Measurements from ENCODE around the gene ZDHHC8.

Gene ZDHHC8

DNA sequence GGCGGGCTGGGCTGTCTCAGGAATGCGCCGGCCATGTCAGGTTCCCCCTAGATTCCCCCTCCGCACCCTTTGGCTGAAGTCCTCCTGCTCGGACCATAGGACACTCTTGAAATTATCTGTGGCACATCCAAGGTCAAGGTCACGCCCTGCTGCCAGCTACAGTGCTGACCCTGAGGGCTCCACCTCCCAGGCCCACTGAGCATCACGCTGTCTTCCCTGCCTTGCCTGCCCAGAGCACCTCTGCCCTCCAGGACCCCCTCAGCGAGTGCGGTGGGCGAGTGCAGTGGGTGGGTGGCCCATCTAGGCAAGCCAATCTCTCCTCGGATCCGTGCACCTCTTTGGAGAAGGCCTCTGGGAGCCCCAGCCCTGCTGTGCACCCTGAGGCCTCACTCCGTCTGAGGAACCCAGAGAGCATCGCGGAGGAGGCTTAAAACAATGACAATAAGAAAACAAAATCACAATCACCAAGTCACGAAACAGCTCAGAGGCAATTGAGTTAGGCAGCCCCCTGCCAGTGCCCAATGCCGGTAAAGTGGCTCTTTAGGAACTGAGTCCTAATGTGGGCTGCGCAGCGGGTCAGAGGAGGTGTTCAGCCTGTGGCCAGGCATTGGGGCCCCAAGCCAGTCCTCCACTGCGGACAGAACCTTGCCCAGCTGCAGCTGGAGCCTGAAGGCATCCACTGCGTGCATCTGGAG lies 45.8 kb downstream of the ZDHHC8 start:
- H3K36me3 ChIP-seq (replicated peaks; ENCODE audit: low read depth, low read length), result no peaks in the 10 kb centered on the region
- no peaks in the 10 kb centered on the region for H3K4me1 ChIP-seq (ENCODE audit: low read length)
- H3K9me3 ChIP-seq (ENCODE audit: insufficient read depth, low read length), result no peaks in the 10 kb centered on the region
- no peaks in the 10 kb centered on the region for H3K27me3 ChIP-seq (ENCODE audit: low read depth, low read length)
- TF ChIP-seq, protein P1, sequence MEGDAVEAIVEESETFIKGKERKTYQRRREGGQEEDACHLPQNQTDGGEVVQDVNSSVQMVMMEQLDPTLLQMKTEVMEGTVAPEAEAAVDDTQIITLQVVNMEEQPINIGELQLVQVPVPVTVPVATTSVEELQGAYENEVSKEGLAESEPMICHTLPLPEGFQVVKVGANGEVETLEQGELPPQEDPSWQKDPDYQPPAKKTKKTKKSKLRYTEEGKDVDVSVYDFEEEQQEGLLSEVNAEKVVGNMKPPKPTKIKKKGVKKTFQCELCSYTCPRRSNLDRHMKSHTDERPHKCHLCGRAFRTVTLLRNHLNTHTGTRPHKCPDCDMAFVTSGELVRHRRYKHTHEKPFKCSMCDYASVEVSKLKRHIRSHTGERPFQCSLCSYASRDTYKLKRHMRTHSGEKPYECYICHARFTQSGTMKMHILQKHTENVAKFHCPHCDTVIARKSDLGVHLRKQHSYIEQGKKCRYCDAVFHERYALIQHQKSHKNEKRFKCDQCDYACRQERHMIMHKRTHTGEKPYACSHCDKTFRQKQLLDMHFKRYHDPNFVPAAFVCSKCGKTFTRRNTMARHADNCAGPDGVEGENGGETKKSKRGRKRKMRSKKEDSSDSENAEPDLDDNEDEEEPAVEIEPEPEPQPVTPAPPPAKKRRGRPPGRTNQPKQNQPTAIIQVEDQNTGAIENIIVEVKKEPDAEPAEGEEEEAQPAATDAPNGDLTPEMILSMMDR (IDR thresholded peaks at IDR 0.05; ENCODE audit: low read depth, low read length), result no peak
- no peak for TF ChIP-seq EZH2phosphoT487 (IDR thresholded peaks at IDR 0.05; ENCODE audit: low read depth)
- no peak overlapping the region for H3K27ac ChIP-seq (ENCODE audit: low read length)
- no peak overlapping the region for H3K9ac ChIP-seq (ENCODE audit: low read length)
- no peak overlapping the region for H3K4me3 ChIP-seq (ENCODE audit: low read length)
- no peaks in the 10 kb centered on the region for H3K79me2 ChIP-seq (ENCODE audit: low read length)
- H2AFZ ChIP-seq (ENCODE audit: low read depth, low read length), result no peak overlapping the region
- no peaks in the 10 kb centered on the region for H4K20me1 ChIP-seq (ENCODE audit: insufficient read depth, low read length)
- no peak overlapping the region for H3K4me2 ChIP-seq (ENCODE audit: low read length)

GRCh38 chr22:20178075-20178914 lies 46.7 kb downstream of the ZDHHC8 start:
- no peaks in the 10 kb centered on the region for H4K20me1 ChIP-seq (ENCODE audit: insufficient read depth, low read length)
- no peaks in the 10 kb centered on the region for H3K9me3 ChIP-seq (ENCODE audit: insufficient read depth, low read length)
- no peak overlapping the region for H2AFZ ChIP-seq (ENCODE audit: low read depth, low read length)
- no peaks in the 10 kb centered on the region for H3K27me3 ChIP-seq (ENCODE audit: low read depth, low read length)
- no peaks in the 10 kb centered on the region for H3K4me1 ChIP-seq (ENCODE audit: low read length)
- TF ChIP-seq EZH2phosphoT487 (IDR thresholded peaks at IDR 0.05; ENCODE audit: low read depth), result no peak
- TF ChIP-seq, protein P1 (IDR thresholded peaks at IDR 0.05; ENCODE audit: low read depth, low read length), result no peak
- H3K27ac ChIP-seq (ENCODE audit: low read length), result no peak overlapping the region
- H3K4me2 ChIP-seq (ENCODE audit: low read length), result no peak overlapping the region
- H3K36me3 ChIP-seq (replicated peaks; ENCODE audit: low read depth, low read length), result no peaks in the 10 kb centered on the region
- H3K9ac ChIP-seq (ENCODE audit: low read length), result no peak overlapping the region
- no peaks in the 10 kb centered on the region for H3K79me2 ChIP-seq (ENCODE audit: low read length)
- H3K4me3 ChIP-seq (ENCODE audit: low read length), result no peak overlapping the region

DNA sequence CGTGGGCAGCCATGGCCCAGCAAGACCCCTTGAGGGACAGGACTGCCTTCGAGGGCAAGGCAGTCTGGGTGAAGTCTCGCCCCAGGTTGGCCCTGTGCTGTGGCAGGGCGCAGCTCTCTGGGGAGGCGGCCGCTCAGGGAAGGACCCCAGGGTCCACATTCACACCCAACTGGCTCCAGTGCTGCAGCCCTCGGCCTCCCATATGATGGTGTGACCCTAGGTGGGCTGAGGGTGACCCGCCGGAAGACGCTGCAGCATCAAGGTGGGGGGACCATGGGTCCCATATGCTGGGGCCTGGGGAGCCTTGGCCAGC lies 47.3 kb downstream of the ZDHHC8 start:
- Histone ChIP-seq H3K9ac (ENCODE audit: low read length) (no peak overlapping the region), H3K27ac (ENCODE audit: low read length) (no peak overlapping the region), H3K79me2 (ENCODE audit: low read length) (no peaks in the 10 kb centered on the region), H3K4me2 (ENCODE audit: low read length) (no peak overlapping the region), H3K36me3 (replicated peaks; ENCODE audit: low read depth, low read length) (no peaks in the 10 kb centered on the region), H3K9me3 (ENCODE audit: insufficient read depth, low read length) (no peaks in the 10 kb centered on the region), H2AFZ (ENCODE audit: low read depth, low read length) (no peak overlapping the region), H3K27me3 (ENCODE audit: low read depth, low read length) (no peaks in the 10 kb centered on the region), H4K20me1 (ENCODE audit: insufficient read depth, low read length) (no peaks in the 10 kb centered on the region), H3K4me3 (ENCODE audit: low read length) (no peak overlapping the region), H3K4me1 (ENCODE audit: low read length) (no peaks in the 10 kb centered on the region)
- TF ChIP-seq, protein P1 (IDR thresholded peaks at IDR 0.05; ENCODE audit: low read depth, low read length), result no peak
- no peak for TF ChIP-seq EZH2phosphoT487 (IDR thresholded peaks at IDR 0.05; ENCODE audit: low read depth)

DNA sequence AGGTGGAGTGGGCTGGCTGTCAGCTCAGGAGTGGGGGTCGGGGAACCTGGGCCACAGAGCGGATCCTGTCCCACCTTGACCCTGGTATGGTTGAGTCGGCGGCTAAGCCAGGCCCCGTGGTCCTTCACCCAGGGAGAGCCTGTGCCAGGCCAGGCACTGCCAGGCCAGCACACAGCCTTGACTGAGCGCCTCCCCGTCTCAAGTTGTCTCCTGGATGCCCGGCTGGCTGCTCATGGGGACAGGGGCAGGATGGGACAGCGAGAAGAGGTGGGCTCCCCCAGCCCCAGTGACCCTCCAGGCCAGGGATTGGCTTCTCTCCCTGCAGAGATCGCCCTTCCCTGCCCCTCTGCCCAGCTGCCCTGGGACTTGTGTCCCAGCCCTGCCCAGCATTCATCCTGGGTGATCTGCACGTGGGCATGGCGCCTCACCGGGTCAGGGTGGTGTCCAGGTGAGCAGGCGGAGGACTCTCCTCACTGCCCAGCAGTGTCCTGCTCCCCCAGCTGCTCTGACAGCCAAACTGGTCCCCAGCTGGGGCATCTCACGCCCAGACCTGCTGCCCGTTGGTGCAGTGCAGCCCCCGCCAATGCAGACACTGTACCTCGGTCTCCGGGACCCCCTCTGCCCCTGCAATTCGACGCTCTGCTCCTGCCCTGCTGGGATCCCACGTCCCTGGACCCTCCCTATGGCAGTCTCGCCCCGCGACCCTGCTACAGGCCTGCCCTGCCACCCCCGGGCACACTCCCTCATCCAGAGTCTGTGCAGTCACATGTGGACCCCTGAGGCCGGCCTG lies 48.0 kb downstream of the ZDHHC8 start:
- no peaks in the 10 kb centered on the region for H3K4me1 ChIP-seq (ENCODE audit: low read length)
- TF ChIP-seq, protein P1 (IDR thresholded peaks at IDR 0.05; ENCODE audit: low read depth, low read length), result no peak
- TF ChIP-seq EZH2phosphoT487 (IDR thresholded peaks at IDR 0.05; ENCODE audit: low read depth), result no peak
- H3K4me3 ChIP-seq (ENCODE audit: low read length), result no peak overlapping the region
- H3K9ac ChIP-seq (ENCODE audit: low read length), result no peak overlapping the region
- H3K27ac ChIP-seq (ENCODE audit: low read length), result no peak overlapping the region
- no peak overlapping the region for H3K4me2 ChIP-seq (ENCODE audit: low read length)
- no peaks in the 10 kb centered on the region for H3K79me2 ChIP-seq (ENCODE audit: low read length)
- H3K36me3 ChIP-seq (replicated peaks; ENCODE audit: low read depth, low read length), result no peaks in the 10 kb centered on the region
- H3K9me3 ChIP-seq (ENCODE audit: insufficient read depth, low read length), result no peaks in the 10 kb centered on the region
- H2AFZ ChIP-seq (ENCODE audit: low read depth, low read length), result no peak overlapping the region
- H4K20me1 ChIP-seq (ENCODE audit: insufficient read depth, low read length), result no peaks in the 10 kb centered on the region
- no peaks in the 10 kb centered on the region for H3K27me3 ChIP-seq (ENCODE audit: low read depth, low read length)

Measured in OCI-LY3 (cell line).